GM19395 (cell line): ENCODE measurements around the gene DESI1.
"Not testable (repeated sequence)": the region's sequence is repeated elsewhere in the genome, so short reads cannot be mapped to it uniquely, and the experiment has no call there.

ENCODE experiments used
- ATAC-seq: cut with Tn5 transposase; IDR thresholded peaks from one replicate; pipeline ENCODE4 v1.9.1; 2021; ENCODE audit warnings: mild to moderate bottlenecking, moderate library complexity; ENCODE audit not compliant: unreplicated experiment

The DESI1 gene

GRCh38 chr22:41620589-41621098, at the start of gene DESI1:
Gene DESI1 (minus strand): TSS chr22:41621043. CDS start chr22:41620839, 204 bp downstream.
- peak; percentile 26 for ATAC-seq

DNA sequence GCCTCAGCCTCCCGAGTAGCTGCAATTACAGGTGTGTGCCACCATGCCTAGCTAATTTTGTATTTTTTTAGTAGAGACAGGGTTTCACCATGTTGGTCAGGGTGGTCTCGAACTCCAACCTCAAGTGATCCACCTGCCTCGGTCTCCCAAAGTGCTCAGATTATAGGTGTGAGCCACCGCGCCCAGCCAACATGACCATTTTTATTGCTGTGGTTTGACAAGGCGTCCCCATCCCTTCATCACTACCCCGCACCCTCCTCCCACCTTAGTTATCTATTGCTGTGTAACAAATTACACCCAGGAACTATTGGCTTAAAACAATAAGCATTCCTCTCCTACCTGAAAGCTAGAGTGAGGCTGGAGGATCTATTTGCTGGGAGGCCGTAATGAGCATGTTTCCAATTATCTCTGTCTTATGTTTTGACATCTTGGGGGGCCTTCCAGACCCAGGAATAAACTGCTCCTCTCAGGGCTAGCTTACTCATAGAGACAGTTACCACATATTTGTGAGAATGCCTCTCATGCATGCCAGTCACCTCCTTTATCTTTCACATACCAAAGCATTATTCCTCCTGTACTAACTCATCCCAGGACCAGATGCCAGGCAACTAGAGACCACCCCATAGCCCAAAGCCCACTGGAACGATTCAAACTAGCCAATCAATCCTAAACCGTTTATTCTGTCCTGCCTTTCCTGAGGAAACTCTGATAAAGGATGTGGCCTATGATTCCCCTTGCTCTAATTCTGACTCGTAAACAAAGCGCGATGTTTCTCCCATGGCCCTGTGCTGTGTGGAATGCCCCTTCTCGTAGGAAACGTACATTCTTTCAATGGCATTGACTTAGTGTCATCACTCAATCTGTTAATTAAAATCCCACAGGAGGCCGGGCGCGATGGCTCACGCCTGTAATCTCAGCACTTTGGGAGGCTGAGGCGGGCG, 48.4 kb upstream of the DESI1 start:
- ATAC-seq = no peak

- ATAC-seq = no peak
Measured at GRCh38 chr22:41664951-41665350, 44.1 kb upstream of the DESI1 start.

- no peak for ATAC-seq
Measured at GRCh38 chr22:41664490-41664889, 43.6 kb upstream of the DESI1 start.

DNA sequence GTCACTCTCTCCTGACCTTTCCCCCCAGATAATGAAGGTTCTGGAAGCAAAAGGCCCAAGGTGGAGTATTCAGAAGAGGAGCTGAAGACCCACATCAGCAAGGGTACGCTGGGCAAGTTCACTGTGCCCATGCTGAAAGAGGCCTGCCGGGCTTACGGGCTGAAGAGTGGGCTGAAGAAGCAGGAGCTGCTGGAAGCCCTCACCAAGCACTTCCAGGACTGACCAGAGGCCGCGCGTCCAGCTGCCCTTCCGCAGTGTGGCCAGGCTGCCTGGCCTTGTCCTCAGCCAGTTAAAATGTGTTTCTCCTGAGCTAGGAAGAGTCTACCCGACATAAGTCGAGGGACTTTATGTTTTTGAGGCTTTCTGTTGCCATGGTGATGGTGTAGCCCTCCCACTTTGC, 42.8 kb upstream of the DESI1 start:
- ATAC-seq = not testable (repeated sequence)

- ATAC-seq = no peak
Measured at GRCh38 chr22:41661713-41662112, 40.9 kb upstream of the DESI1 start.

DNA sequence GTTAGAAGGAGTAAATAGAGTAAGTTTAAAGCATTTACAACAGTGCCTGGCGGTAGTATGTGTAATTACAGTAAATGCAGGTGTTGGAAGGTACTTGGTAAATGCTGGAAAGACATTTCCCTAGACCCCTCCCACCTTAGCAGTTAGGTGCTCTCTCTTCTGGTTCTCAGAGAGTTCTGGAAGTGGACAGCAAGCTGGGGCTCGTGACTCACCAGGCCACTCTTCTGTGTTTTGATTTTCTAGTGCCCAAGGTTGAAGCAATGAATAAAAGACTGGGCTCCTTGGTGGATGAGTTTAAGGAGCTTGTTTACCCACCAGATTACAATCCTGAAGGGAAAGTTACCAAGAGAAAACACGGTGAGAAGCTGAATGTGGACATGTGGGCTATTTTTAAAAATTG, 40.2 kb upstream of the DESI1 start:
- no peak for ATAC-seq

GRCh38 chr22:41660416-41660815, 39.6 kb upstream of the DESI1 start:
- no peak for ATAC-seq

- ATAC-seq = no peak
Measured at GRCh38 chr22:41659941-41660340, 39.1 kb upstream of the DESI1 start.

DNA sequence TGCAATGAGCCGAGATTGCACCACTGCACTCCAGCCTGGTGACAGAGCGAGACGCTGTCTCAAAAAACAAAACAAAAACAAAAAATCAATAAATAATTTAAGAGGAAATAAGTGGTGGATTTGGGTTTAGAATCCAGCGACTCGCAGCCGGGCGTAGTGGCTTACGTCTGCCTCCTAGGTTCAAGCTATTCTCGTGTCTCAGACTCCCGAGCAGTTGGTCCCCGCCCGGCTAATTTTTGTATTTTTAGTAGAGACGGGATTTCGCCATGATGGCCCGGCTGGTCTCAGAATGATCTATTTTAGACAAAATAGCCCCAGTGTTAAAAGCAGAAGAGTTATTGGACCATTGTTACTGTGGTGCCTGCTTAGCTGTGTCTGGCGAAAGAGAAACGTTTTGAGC, 38.0 kb upstream of the DESI1 start:
- no peak for ATAC-seq

- no peak for ATAC-seq
Measured at GRCh38 chr22:41657709-41658108, 36.9 kb upstream of the DESI1 start.

- ATAC-seq = no peak
Measured at GRCh38 chr22:41656556-41656955, 35.7 kb upstream of the DESI1 start.

DNA sequence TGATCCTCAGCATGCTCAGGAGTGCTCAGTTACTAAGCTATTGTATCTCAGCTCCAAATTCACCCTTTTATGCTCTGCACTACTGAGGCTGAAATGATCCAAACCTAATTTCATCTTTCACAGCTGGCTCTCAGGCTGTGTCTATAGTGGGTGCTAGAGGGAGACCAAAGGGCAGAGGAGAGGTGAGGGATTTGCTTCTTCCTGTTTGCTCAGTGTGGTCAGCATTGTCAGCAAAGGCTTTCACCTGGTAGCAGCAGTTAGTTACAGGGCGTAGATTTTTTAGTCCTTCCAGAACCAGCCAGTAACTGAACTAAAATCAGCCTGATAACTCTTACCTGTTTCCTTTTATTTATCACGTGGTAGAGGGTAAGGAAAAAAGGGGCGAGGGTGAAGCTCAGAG, 33.5 kb upstream of the DESI1 start:
- no peak for ATAC-seq

- ATAC-seq = no peak
Measured at GRCh38 chr22:41650821-41651220, 30.0 kb upstream of the DESI1 start.

DNA sequence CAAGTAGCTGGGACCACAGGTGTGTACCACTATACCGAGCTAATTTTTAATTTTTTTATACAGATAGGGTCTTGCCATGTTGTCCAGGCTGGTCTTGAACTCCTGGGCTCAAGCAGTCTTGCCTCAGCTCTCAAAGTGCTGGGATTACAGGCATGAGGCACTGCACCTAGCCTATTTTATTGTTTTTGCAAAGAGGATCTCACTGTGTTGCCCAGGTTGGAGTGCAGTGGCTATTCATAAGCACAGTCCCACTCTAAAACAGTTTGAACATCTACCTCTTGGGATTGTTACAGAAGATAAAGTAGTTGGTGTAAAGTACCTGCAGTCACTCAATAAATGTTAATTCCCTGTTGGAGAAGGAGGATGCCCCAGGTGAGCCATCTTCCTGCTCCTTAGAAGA, 29.4 kb upstream of the DESI1 start:
- no peak for ATAC-seq

DNA sequence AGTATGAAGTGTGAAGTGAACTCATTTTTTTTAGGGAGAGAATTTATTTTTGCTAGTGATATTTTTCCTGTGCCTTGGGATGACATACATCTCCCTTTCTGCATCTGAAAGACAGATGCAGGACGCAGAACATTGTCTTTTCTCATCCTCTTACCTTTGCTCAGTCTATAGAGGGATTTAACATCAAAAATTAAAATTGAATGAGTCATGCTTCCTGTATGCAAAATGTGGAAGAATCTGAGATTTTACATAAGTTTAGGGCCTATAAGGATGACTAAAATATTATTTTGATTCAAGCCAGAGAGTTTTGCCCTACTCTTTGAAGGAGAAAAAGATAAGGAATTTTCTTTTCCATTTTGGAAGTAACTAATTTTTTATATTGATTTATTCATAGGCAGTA, 27.6 kb upstream of the DESI1 start:
- ATAC-seq = no peak

DNA sequence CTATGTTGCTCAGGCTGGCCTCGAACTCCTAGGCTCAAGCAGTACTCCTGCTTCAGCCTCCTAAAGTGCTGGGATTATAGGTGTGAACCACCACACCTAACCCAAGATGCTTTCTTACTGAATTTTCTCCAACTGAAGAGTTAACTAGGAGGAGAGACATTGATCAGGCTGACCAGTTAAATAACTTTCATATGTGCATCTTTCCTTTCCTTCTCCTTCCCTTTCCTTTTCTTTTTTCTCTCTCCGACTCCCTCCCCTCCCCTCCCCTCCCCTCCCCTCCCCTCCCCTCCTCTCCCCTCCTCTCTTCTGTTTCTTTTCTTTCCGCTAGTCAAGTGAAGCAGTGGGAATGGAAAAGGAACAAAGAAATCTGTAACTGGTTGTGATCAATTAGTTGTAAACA, 26.9 kb upstream of the DESI1 start:
- ATAC-seq = no peak

DNA sequence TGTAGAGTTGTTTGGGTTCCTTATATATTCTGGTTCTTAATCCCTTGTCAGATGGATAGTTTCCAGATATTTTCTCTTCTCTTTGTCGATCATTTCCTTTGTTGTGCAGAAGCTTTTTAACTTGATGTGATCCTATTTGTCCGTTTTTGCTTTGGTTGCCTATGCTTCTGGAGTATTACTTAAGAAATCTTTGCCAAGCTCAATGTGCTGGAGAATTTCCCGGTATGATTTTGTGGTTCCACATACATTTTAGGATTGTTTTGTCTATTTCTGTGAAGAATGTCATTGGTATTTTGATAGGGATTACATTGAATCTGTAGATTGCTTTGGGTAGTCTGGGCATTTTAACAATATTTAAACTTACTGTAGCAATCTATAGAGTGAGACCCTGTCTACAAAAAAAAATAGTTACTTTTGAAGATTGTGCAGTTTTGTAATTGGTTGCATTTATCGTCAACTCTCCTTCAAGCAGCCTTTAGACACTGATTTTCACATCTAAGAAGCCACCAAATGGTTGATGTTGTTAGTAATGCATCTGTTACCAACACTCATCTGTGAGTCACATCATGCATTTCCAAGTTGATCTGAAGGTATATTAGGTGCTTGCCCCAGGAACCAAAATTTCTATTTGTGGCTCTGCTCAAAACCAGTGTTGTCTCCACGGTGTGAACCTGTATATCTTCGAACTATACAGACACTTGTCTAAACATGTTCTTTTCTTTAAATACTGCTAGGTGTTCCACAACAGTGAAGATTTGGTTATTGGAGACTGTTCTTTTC, 21.7 kb upstream of the DESI1 start:
- no peak for ATAC-seq

- ATAC-seq = no peak
Measured at GRCh38 chr22:41641854-41642253, 21.0 kb upstream of the DESI1 start.

GRCh38 chr22:41638748-41639147, 17.9 kb upstream of the DESI1 start:
- ATAC-seq = no peak

DNA sequence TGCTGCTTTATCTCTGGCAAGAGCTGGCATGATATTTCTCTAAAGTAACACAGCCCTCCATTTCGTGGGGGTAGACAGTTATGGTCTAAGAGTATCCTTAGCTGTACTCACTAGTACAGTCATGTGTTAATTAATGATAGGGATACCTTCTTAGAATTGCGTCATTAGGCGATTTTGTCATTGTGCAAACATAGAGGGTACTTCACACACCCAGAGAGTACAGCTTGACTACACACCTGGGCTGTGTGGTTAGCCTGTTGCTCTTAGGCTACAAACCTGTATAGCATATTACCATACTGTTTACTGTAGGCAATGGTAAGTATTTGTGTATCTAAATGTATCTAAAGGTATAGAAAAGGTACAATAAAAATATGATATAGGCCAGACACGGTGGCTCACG, 17.3 kb upstream of the DESI1 start:
- no peak for ATAC-seq

- not testable (repeated sequence) for ATAC-seq
Measured at GRCh38 chr22:41637623-41638022, 16.8 kb upstream of the DESI1 start.
